Right lobe of liver (tissue), 6 donors: ENCODE results near the gene FAM180A. TPM values are rescaled to one million over a fixed set of nuclear protein-coding genes. Genes with fewer than 3 reads are reported as not detected.

ENCODE experiments used
- ATAC-seq, 4 donors: fragments of 200-7000 bp; cut with Tn5 transposase; one replicate each; pipeline ENCODE4 v1.9.1; 2020; ENCODE audit warnings: mild to moderate bottlenecking in 4 of 4, moderate library complexity in 4 of 4
- DNase-seq, 3 donors: peaks; one replicate each; pipeline ENCODE4 v3.0.0-alpha.2; 2020
- H3K27ac ChIP-seq, 3 donors: fragments of 200-600 bp; one replicate each; pipeline ENCODE4 v1.8.0; 2022
- H3K27me3 ChIP-seq, 2 donors: fragments of 200-600 bp; one replicate each; pipeline ENCODE4 v1.8.0; 2022
- H3K36me3 ChIP-seq, 4 donors: fragments of 200-600 bp; sonication (generic) in 1 of 4; one replicate each; pipeline versions ENCODE4 v1.5.1 to v1.8.0; 2017 to 2022; ENCODE audit warnings: control low read depth in 1 of 4
- H3K4me1 ChIP-seq, 4 donors: fragments of 200-600 bp; sonication (generic) in 1 of 4; one replicate each; pipeline versions ENCODE4 v1.5.1 to v1.8.0; 2017 to 2022; ENCODE audit warnings: control low read depth in 1 of 4
- H3K4me3 ChIP-seq, 3 donors: fragments of 200-600 bp; one replicate each; pipeline ENCODE4 v1.8.0; 2022
- H3K9me3 ChIP-seq, 4 donors: fragments of 200-600 bp; sonication (generic) in 1 of 4; one replicate each; pipeline versions ENCODE4 v1.5.1 to v1.8.0; 2017 to 2022; ENCODE audit warnings: control low read depth in 1 of 4
- POLR2A ChIP-seq: fragments of 450-650 bp; IDR thresholded peaks from one replicate; pipeline ENCODE4 v1.6.1; 2017; ENCODE audit warnings: antibody characterized with exemption, mild to moderate bottlenecking
- WGBS: methylation state at CpG from one replicate; pipeline ENCODE4 v1.1.6; 2018; ENCODE audit warnings: low coverage, low lambda C conversion rate; ENCODE audit not compliant: insufficient coverage; ENCODE audit errors: missing lambda C conversion rate; 5-methylcytosine and 5-hydroxymethylcytosine counted together
- intact Hi-C, 2 donors: fragments of 100-400 bp; cut with DNase I; formaldehyde crosslinking; loops; one replicate each; pipeline versions ENCODE4 v1.11.2 to v1.14.1; 2022
- total RNA-seq, 6 experiments: library from RNA; depleted of rRNA in 2 of 6; stranded (reverse); fragments of >200 nt in 2 of 6; fragmentation: NEBNext Ultra II Directional in 3 of 6; extraction: Animal tissue kit (Norgen Biotek cat#: 25700) in 3 of 6; gene quantifications; one replicate each; pipeline versions ENCODE4 v1.1.0 to v1.2.4, GENCODE V29; 2016 to 2023
- TF ChIP-seq, protein P1 (sequence below), 4 donors: fragments of 200-600 bp in 3 of 4; fragments of 450-650 bp in 1 of 4; IDR thresholded peaks; one replicate each; pipeline versions ENCODE4 v1.5.1 to v1.8.0; 2016 to 2022; ENCODE audit warnings: antibody characterized with exemption in 4 of 4, mild to moderate bottlenecking in 2 of 4
- donor health status: DM: no; HTN: yes; CAD: no.
- donor health status: DM: no; HTN: no; CAD: no.
- donor health status: DM: no; HTN: no; CAD: no.
- donor health status: DM: no; HTN: yes; CAD: no.
- donor health status: DM: no; HTN: yes; CAD: no.

FAM180A gene
- total RNA-seq, 6 experiments from 2014 or later, result 2.8 to 14.9 (median 6.4) TPM

GRCh38 chr7:135745703-135746312 is 2.8 kb downstream of the FAM180A start:
- Histone ChIP-seq H3K27me3 (no peaks in the 10 kb centered on the region), H3K27ac (peak overlapping the region; percentile 10 to 34 (median 24)), H3K4me3 (peak overlapping the region in 2 of 3 donors; percentile 31 to 32), H3K36me3 (no peaks in the 10 kb centered on the region), H3K4me1 (no peaks in the 10 kb centered on the region), H3K9me3 (no peaks in the 10 kb centered on the region)
- intact Hi-C loops, result no loop called here
- 54% methylated on average over 9 of the region's 9 CpGs for WGBS
- DNase-seq (peak in 2 of 3 donors; percentile 33 to 57), ATAC-seq (peak; percentile 75 to 84 (median 78))
- TF ChIP-seq, protein P1, sequence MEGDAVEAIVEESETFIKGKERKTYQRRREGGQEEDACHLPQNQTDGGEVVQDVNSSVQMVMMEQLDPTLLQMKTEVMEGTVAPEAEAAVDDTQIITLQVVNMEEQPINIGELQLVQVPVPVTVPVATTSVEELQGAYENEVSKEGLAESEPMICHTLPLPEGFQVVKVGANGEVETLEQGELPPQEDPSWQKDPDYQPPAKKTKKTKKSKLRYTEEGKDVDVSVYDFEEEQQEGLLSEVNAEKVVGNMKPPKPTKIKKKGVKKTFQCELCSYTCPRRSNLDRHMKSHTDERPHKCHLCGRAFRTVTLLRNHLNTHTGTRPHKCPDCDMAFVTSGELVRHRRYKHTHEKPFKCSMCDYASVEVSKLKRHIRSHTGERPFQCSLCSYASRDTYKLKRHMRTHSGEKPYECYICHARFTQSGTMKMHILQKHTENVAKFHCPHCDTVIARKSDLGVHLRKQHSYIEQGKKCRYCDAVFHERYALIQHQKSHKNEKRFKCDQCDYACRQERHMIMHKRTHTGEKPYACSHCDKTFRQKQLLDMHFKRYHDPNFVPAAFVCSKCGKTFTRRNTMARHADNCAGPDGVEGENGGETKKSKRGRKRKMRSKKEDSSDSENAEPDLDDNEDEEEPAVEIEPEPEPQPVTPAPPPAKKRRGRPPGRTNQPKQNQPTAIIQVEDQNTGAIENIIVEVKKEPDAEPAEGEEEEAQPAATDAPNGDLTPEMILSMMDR (IDR thresholded peaks at IDR 0.05), result no peak
- TF ChIP-seq POLR2A, result peak; percentile 11

- Histone ChIP-seq H3K27me3 (no peaks in the 10 kb centered on the region), H3K9me3 (no peaks in the 10 kb centered on the region), H3K4me1 (no peaks in the 10 kb centered on the region), H3K4me3 (peak overlapping the region in 1 of 3 donors; percentile 4), H3K36me3 (no peaks in the 10 kb centered on the region), H3K27ac (no peak overlapping the region)
- no peak for TF ChIP-seq POLR2A
- TF ChIP-seq, protein P1 (IDR thresholded peaks at IDR 0.05), result no peak
- intact Hi-C loops, result no loop called here
- no peak for DNase-seq
- ATAC-seq, result no peak
- 70% methylated on average over 6 of the region's 8 CpGs for WGBS
These were observed 3.5 kb downstream of the FAM180A start for GRCh38 chr7:135744938-135745702.

GRCh38 chr7:135743907-135744731 is 4.5 kb downstream of the FAM180A start:
- TF ChIP-seq POLR2A, result no peak
- TF ChIP-seq, protein P1 (IDR thresholded peaks at IDR 0.05), result no peak
- Histone ChIP-seq H3K4me3 (peak overlapping the region in 1 of 3 donors; percentile 4), H3K27ac (no peak overlapping the region), H3K27me3 (no peaks in the 10 kb centered on the region), H3K9me3 (no peaks in the 10 kb centered on the region), H3K4me1 (no peaks in the 10 kb centered on the region), H3K36me3 (no peaks in the 10 kb centered on the region)
- WGBS, result 30% methylated on average over 14 of the region's 14 CpGs
- ATAC-seq (no peak), DNase-seq (no peak)
- intact Hi-C loops, result no loop called here

DNA sequence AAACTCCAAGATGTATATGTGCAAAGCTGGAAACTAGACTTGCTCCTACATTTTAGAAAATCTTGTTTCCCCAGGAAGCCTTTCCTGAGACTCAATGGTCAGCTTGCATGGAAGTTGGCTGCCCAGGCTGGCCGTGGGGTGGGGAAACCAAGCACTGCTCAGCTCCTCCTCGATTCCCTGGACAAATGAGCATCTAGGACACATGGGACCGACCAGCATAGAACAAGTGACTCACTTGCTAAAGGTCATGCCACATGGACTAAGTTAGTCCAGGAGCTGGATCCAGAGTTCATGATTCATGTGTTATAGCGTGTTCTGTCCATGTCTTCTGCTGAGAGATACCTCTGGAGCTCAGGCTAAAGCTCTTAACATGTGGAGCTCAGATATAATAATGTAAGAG is 6.2 kb downstream of the FAM180A start:
- Histone ChIP-seq H3K27me3 (no peaks in the 10 kb centered on the region), H3K4me1 (no peaks in the 10 kb centered on the region), H3K27ac (no peak overlapping the region), H3K9me3 (no peaks in the 10 kb centered on the region), H3K36me3 (no peaks in the 10 kb centered on the region), H3K4me3 (no peak overlapping the region)
- ATAC-seq (no peak), DNase-seq (no peak)
- 57% methylated on average over 4 of the region's 4 CpGs for WGBS
- TF ChIP-seq, protein P1 (IDR thresholded peaks at IDR 0.05), result no peak
- no peak for TF ChIP-seq POLR2A
- intact Hi-C loops, result no loop called here
